Measurements from ENCODE around the gene CALHM6.

GRCh38 chr6:116426551-116426950 lies 34.6 kb upstream of the CALHM6 start:
- no peak for TF ChIP-seq CTCF (IDR thresholded peaks at IDR 0.05)
- no peak for TF ChIP-seq EZH2 (IDR thresholded peaks at IDR 0.05; ENCODE audit: borderline replicate concordance, insufficient read depth, low read depth, low read length, poor library complexity, severe bottlenecking)
